Loucy (cell line): ENCODE measurements around the gene LCOR.
"Not testable (repeated sequence)": the region's sequence is repeated elsewhere in the genome, so short reads cannot be mapped to it uniquely, and the experiment has no call there.

ENCODE experiments used
- H2AFZ ChIP-seq: fragments of 200-600 bp; sonication (generic); 2 replicates; pipeline ENCODE4 v1.6.0; 2016; ENCODE audit warnings: antibody characterized with exemption, mild to moderate bottlenecking, low read length, moderate library complexity
- H3F3A ChIP-seq: fragments of 200-600 bp; 2 replicates; pipeline ENCODE4 v1.6.0; 2016; ENCODE audit warnings: antibody characterized with exemption, low read depth, mild to moderate bottlenecking
- H3K27me3 ChIP-seq: fragments of 200-600 bp; sonication (generic); 2 replicates; pipeline ENCODE4 v1.6.1; 2014; ENCODE audit warnings: low read length, mild to moderate bottlenecking; ENCODE audit not compliant: insufficient read depth, poor library complexity, severe bottlenecking
- H3K36me3 ChIP-seq: fragments of 200-600 bp; sonication (generic); 2 replicates; pipeline ENCODE4 v1.6.1; 2016; ENCODE audit warnings: low read length; ENCODE audit not compliant: insufficient read depth
- H3K4me1 ChIP-seq: fragments of 200-600 bp; sonication (generic); 2 replicates; pipeline ENCODE4 v1.5.1; 2014; ENCODE audit warnings: low read length, mild to moderate bottlenecking; ENCODE audit not compliant: insufficient read depth, poor library complexity, severe bottlenecking
- H3K4me2 ChIP-seq: fragments of 200-600 bp; sonication (generic); 2 replicates; pipeline ENCODE4 v1.6.0; 2014; ENCODE audit warnings: antibody characterized with exemption, low read length, low read depth, mild to moderate bottlenecking; ENCODE audit not compliant: poor library complexity, severe bottlenecking
- H3K4me3 ChIP-seq: fragments of 200-600 bp; sonication (generic); 2 replicates; pipeline ENCODE4 v1.5.1; 2014; ENCODE audit warnings: low read length, mild to moderate bottlenecking, mixed read lengths; ENCODE audit not compliant: poor library complexity, severe bottlenecking
- H3K79me2 ChIP-seq: fragments of 200-600 bp; sonication (generic); 2 replicates; pipeline ENCODE4 v1.6.1; 2014; ENCODE audit warnings: low read length; ENCODE audit not compliant: insufficient read depth
- H3K9ac ChIP-seq: fragments of 200-600 bp; sonication (generic); 2 replicates; pipeline ENCODE4 v1.6.0; 2014; ENCODE audit warnings: mild to moderate bottlenecking, low read depth, low read length, moderate library complexity; ENCODE audit not compliant: poor library complexity, severe bottlenecking
- H3K9me2 ChIP-seq: fragments of 200-600 bp; sonication (generic); replicated peaks from 2 replicates; pipeline ENCODE4 v1.6.1; 2016; ENCODE audit warnings: low read depth, low read length, mixed read lengths
- H3K9me3 ChIP-seq: fragments of 200-600 bp; sonication (generic); 2 replicates; pipeline ENCODE4 v1.6.1; 2014; ENCODE audit warnings: mild to moderate bottlenecking, antibody characterized with exemption, low read length, low read depth; ENCODE audit not compliant: insufficient read depth
- H4K20me1 ChIP-seq: fragments of 200-600 bp; sonication (generic); 2 replicates; pipeline ENCODE4 v1.6.0; 2014; ENCODE audit warnings: antibody characterized with exemption, low read length, mild to moderate bottlenecking; ENCODE audit not compliant: insufficient read depth, poor library complexity, severe bottlenecking
- CTCF ChIP-seq: fragments of 200-600 bp; sonication (generic); conservative IDR thresholded peaks from 2 replicates; pipeline ENCODE4 v1.5.1; 2014; ENCODE audit warnings: mild to moderate bottlenecking, antibody characterized with exemption, low read length
- EZH2phosphoT487 ChIP-seq: fragments of 200-600 bp; IDR thresholded peaks from 2 replicates; pipeline ENCODE4 v1.6.1; 2018; ENCODE audit warnings: antibody characterized with exemption, mild to moderate bottlenecking, moderate library complexity, borderline replicate concordance

Gene LCOR

GRCh38 chr10:96843823-96844222, 11.7 kb downstream of the LCOR start:
- Histone ChIP-seq H3K9me3 (no peaks in the 10 kb centered on the region), H3K27me3 (no peaks in the 10 kb centered on the region), H3K36me3 (no peaks in the 10 kb centered on the region), H3K79me2 (peaks cover 97% of the 10 kb centered on the region), H2AFZ (no peak overlapping the region), H3K4me1 (peaks cover 6% of the 10 kb centered on the region), H3F3A (no peaks in the 10 kb centered on the region), H3K4me2 (no peak overlapping the region), H3K4me3 (no peak overlapping the region), H3K9me2 (no peaks in the 10 kb centered on the region), H3K9ac (no peak overlapping the region), H4K20me1 (peaks cover 90% of the 10 kb centered on the region)
- TF ChIP-seq CTCF (no peak), EZH2phosphoT487 (no peak)

GRCh38 chr10:96846395-96846794, 14.3 kb downstream of the LCOR start:
- Histone ChIP-seq H3K4me2 (no peak overlapping the region), H3K79me2 (peaks cover 97% of the 10 kb centered on the region), H3K4me1 (peaks cover 6% of the 10 kb centered on the region), H3K4me3 (no peak overlapping the region), H3K27me3 (no peaks in the 10 kb centered on the region), H3K9ac (no peak overlapping the region), H4K20me1 (peaks cover 78% of the 10 kb centered on the region), H3K9me3 (no peaks in the 10 kb centered on the region), H3K9me2 (no peaks in the 10 kb centered on the region), H3K36me3 (peaks cover 2% of the 10 kb centered on the region; the same call in 1 of the 2 replicates), H3F3A (no peaks in the 10 kb centered on the region), H2AFZ (no peak overlapping the region)
- TF ChIP-seq EZH2phosphoT487 (no peak), CTCF (no peak)

- H3K4me3 ChIP-seq: no peak overlapping the region
- no peak overlapping the region for H3K9ac ChIP-seq
- no peaks in the 10 kb centered on the region for H3K27me3 ChIP-seq
- H3K36me3 ChIP-seq: peaks cover 5% of the 10 kb centered on the region; the same call in 1 of the 2 replicates
- H4K20me1 ChIP-seq: peaks cover 77% of the 10 kb centered on the region
- no peak overlapping the region for H2AFZ ChIP-seq
- no peak overlapping the region for H3K4me2 ChIP-seq
- H3K9me3 ChIP-seq: no peaks in the 10 kb centered on the region
- H3K79me2 ChIP-seq: peaks cover 97% of the 10 kb centered on the region
- H3F3A ChIP-seq: no peaks in the 10 kb centered on the region
- H3K9me2 ChIP-seq: no peaks in the 10 kb centered on the region
- H3K4me1 ChIP-seq: peaks cover 6% of the 10 kb centered on the region
- TF ChIP-seq CTCF (no peak), EZH2phosphoT487 (no peak)
Observed at GRCh38 chr10:96846926-96847325, 14.8 kb downstream of the LCOR start.

- H3K4me2 ChIP-seq, H3K9me3 ChIP-seq, H2AFZ ChIP-seq, H3K9me2 ChIP-seq, H3F3A ChIP-seq, H3K4me3 ChIP-seq, H3K4me1 ChIP-seq, H3K9ac ChIP-seq, H3K27me3 ChIP-seq, H3K36me3 ChIP-seq: not testable (repeated sequence)
- H3K79me2 ChIP-seq: peaks cover 97% of the 10 kb centered on the region
- H4K20me1 ChIP-seq: peaks cover 76% of the 10 kb centered on the region
Observed at GRCh38 chr10:96847356-96847755, 15.3 kb downstream of the LCOR start.
